Testis (tissue), 2 donors: ENCODE results near the gene CRYBB1.

Source experiments
- POLR2A ChIP-seq: fragments of 450-650 bp; IDR thresholded peaks from one replicate; pipeline ENCODE4 v1.6.1; 2017; ENCODE audit warnings: antibody characterized with exemption, mild to moderate bottlenecking, moderate library complexity
- TF ChIP-seq, protein P1 (sequence below), 3 experiments: fragments of 450-650 bp in 2 of 3; fragments of 200-600 bp in 1 of 3; sonication (generic) in 1 of 3; IDR thresholded peaks; one replicate each; pipeline ENCODE4 v1.5.1; 2016 to 2019; ENCODE audit warnings: antibody characterized with exemption in 3 of 3, mild to moderate bottlenecking in 2 of 3, moderate library complexity in 1 of 3

DNA sequence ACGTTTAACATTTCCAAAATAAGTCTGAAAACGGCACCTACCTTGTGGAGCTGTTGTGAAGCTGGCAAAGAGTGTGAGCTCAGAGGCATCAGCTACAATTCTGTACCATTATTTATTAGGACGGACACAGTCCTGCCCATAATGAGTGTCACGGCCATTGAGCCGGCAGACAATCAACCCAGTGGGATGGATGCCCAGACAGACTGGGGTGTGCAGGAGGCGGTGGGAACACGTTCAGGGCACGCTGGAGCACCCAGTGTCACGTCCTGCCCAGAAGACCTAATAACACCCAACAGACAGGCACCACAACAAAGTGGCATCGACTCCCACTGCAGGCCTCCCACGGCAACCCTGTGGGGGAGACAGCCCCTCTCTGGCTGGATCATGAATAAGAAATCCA is 62.3 kb downstream of the CRYBB1 start:
- TF ChIP-seq, protein P1, sequence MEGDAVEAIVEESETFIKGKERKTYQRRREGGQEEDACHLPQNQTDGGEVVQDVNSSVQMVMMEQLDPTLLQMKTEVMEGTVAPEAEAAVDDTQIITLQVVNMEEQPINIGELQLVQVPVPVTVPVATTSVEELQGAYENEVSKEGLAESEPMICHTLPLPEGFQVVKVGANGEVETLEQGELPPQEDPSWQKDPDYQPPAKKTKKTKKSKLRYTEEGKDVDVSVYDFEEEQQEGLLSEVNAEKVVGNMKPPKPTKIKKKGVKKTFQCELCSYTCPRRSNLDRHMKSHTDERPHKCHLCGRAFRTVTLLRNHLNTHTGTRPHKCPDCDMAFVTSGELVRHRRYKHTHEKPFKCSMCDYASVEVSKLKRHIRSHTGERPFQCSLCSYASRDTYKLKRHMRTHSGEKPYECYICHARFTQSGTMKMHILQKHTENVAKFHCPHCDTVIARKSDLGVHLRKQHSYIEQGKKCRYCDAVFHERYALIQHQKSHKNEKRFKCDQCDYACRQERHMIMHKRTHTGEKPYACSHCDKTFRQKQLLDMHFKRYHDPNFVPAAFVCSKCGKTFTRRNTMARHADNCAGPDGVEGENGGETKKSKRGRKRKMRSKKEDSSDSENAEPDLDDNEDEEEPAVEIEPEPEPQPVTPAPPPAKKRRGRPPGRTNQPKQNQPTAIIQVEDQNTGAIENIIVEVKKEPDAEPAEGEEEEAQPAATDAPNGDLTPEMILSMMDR (IDR thresholded peaks at IDR 0.05) = no peak
- no peak for TF ChIP-seq POLR2A
